Common myeloid progenitor, CD34-positive (primary cell): ENCODE measurements around the gene BCAS1.

Experiments used
- CTCF ChIA-PET: fragments of 350-600 bp; sonication (Branson Sonifier 250); formaldehyde crosslinking; loops from one replicate; lab custom pipeline; 2021; ENCODE audit warnings: antibody characterized with exemption; lab: Charles Lee
- POLR2A ChIA-PET: fragments of 350-600 bp; sonication (Branson Sonifier 250); formaldehyde crosslinking; loops from one replicate; lab custom pipeline; 2021; ENCODE audit warnings: antibody characterized with exemption; lab: Charles Lee
- DNase-seq, 3 donors: peaks; one replicate each; pipeline versions ENCODE4 v3.0.0 to v3.0.0-alpha.2; 2013
- H3K27ac ChIP-seq, 2 experiments: 1 replicate in 1 of 2; 2 replicates in 1 of 2; pipeline ENCODE4 v1.7.0; 2013; ENCODE audit warnings: inconsistent platforms in 2 of 2, low read length in 2 of 2, mild to moderate bottlenecking in 2 of 2, low read depth in 1 of 2, moderate library complexity in 1 of 2; ENCODE audit not compliant: severe bottlenecking in 2 of 2, insufficient read depth in 1 of 2, poor library complexity in 1 of 2
- H3K27me3 ChIP-seq, 5 experiments: replicated peaks in 2 of 5; 1 replicate in 3 of 5; 2 replicates in 2 of 5; pipeline versions ENCODE4 v1.6.1 to v1.7.0; 2013; ENCODE audit warnings: low read length in 4 of 5, mild to moderate bottlenecking in 2 of 5, moderate library complexity in 2 of 5, inconsistent platforms in 1 of 5; ENCODE audit not compliant: insufficient read depth in 5 of 5, control insufficient read depth in 4 of 5
- H3K36me3 ChIP-seq, 4 experiments: 1 replicate in 2 of 4; 2 replicates in 2 of 4; pipeline versions ENCODE4 v1.6.1 to v1.7.0; 2013; ENCODE audit warnings: low read length in 3 of 4, control low read depth in 1 of 4, mild to moderate bottlenecking in 1 of 4; ENCODE audit not compliant: control insufficient read depth in 4 of 4, insufficient read depth in 4 of 4
- H3K4me1 ChIP-seq, 4 experiments: 1 replicate in 3 of 4; 2 replicates in 1 of 4; pipeline versions ENCODE4 v1.6.1 to v1.7.1; 2013; ENCODE audit warnings: low read length in 3 of 4, mild to moderate bottlenecking in 3 of 4, control low read depth in 1 of 4, inconsistent platforms in 1 of 4, moderate library complexity in 1 of 4; ENCODE audit not compliant: control insufficient read depth in 4 of 4, insufficient read depth in 4 of 4; ENCODE audit errors: control extremely low read depth in 1 of 4
- H3K4me3 ChIP-seq, 7 experiments: 1 replicate in 4 of 7; 2 replicates in 3 of 7; pipeline versions ENCODE4 v1.5.1 to v1.7.0; 2013; ENCODE audit warnings: mild to moderate bottlenecking in 7 of 7, low read length in 6 of 7, moderate library complexity in 6 of 7, inconsistent platforms in 2 of 7, low read depth in 2 of 7, control low read depth in 1 of 7; ENCODE audit not compliant: insufficient read depth in 4 of 7, control insufficient read depth in 1 of 7; ENCODE audit errors: extremely low read depth in 1 of 7
- H3K9me3 ChIP-seq, 5 experiments: 1 replicate in 4 of 5; 2 replicates in 1 of 5; pipeline versions ENCODE4 v1.6.1 to v1.7.1; 2013; ENCODE audit warnings: low read length in 4 of 5, mild to moderate bottlenecking in 2 of 5, inconsistent platforms in 1 of 5, low read depth in 1 of 5, moderate library complexity in 1 of 5; ENCODE audit not compliant: control insufficient read depth in 4 of 5, insufficient read depth in 2 of 5; ENCODE audit errors: control extremely low read depth in 1 of 5
- WGBS: methylation state at CpG from one replicate; pipeline ENCODE4 v1.1.5; 2013; ENCODE audit not compliant: insufficient coverage; 5-methylcytosine and 5-hydroxymethylcytosine counted together

The BCAS1 gene

GRCh38 chr20:53950578-53950977 lies 119.8 kb downstream of the BCAS1 start:
- H3K36me3 ChIP-seq, result no peaks in the 10 kb centered on the region
- H3K4me1 ChIP-seq, result peaks cover 6 to 25% (median 20%) of the 10 kb centered on the region in 4 experiments
- no peak overlapping the region for H3K4me3 ChIP-seq
- H3K9me3 ChIP-seq, result peaks cover 0 to 12% (median 3%) of the 10 kb centered on the region in 5 experiments
- H3K27me3 ChIP-seq, result no peaks in the 10 kb centered on the region
- H3K27ac ChIP-seq, result no peak overlapping the region
- POLR2A ChIA-PET, result no interaction called here
- no peak for DNase-seq
- CTCF ChIA-PET, result interaction anchor here (1.1 to 2.7 kb wide), 3 partner anchors 8 to 112 kb away, joined by 4 to 8 read pairs (median 8); no protein-coding TSS in a partner anchor
- WGBS, result 100% methylated on average over 2 of the region's 3 CpGs

- Histone ChIP-seq H3K4me3 (no peak overlapping the region), H3K36me3 (no peaks in the 10 kb centered on the region), H3K27me3 (no peaks in the 10 kb centered on the region), H3K4me1 (peaks cover 6 to 25% (median 20%) of the 10 kb centered on the region in 4 experiments), H3K9me3 (peaks cover 0 to 12% (median 3%) of the 10 kb centered on the region in 5 experiments), H3K27ac (no peak overlapping the region)
- 72% methylated on average over 6 of the region's 7 CpGs for WGBS
- ChIA-PET POLR2A (no interaction called here), CTCF (interaction anchor here (0.7 to 2.7 kb wide), 6 partner anchors 9 to 370 kb away, joined by 3 to 8 read pairs (median 4); no protein-coding TSS in a partner anchor)
- DNase-seq, result no peak
Measured at GRCh38 chr20:53950031-53950430, 120.4 kb downstream of the BCAS1 start.

- WGBS, result 2% methylated on average over 10 of the region's 10 CpGs
- no peaks in the 10 kb centered on the region for H3K27me3 ChIP-seq
- peak; percentile 86 to 94 (median 91) for DNase-seq
- H3K4me3 ChIP-seq, result peak overlapping the region in 3 of 7 experiments; percentile 3 to 60 (median 8)
- peaks cover 0 to 12% (median 3%) of the 10 kb centered on the region in 5 experiments for H3K9me3 ChIP-seq
- no peaks in the 10 kb centered on the region for H3K36me3 ChIP-seq
- peaks cover 6 to 25% (median 20%) of the 10 kb centered on the region in 4 experiments for H3K4me1 ChIP-seq
- H3K27ac ChIP-seq, result no peak overlapping the region
- POLR2A ChIA-PET, result no interaction called here
- CTCF ChIA-PET, result interaction anchor here (0.7 to 2.7 kb wide), 6 partner anchors 9 to 370 kb away, joined by 3 to 8 read pairs (median 4); no protein-coding TSS in a partner anchor
Measured at GRCh38 chr20:53949319-53949839, 121.0 kb downstream of the BCAS1 start.

GRCh38 chr20:53948383-53949318 lies 121.7 kb downstream of the BCAS1 start:
- CTCF ChIA-PET, result interaction anchor here (0.8 to 2.7 kb wide), 5 partner anchors 8 to 114 kb away, joined by 3 to 8 read pairs (median 5); no protein-coding TSS in a partner anchor
- POLR2A ChIA-PET, result no interaction called here
- peaks cover 6 to 29% (median 23%) of the 10 kb centered on the region in 4 experiments for H3K4me1 ChIP-seq
- H3K27ac ChIP-seq, result no peak overlapping the region
- WGBS, result 95% methylated on average over 4 of the region's 11 CpGs
- no peaks in the 10 kb centered on the region for H3K27me3 ChIP-seq
- peaks cover 0 to 12% (median 3%) of the 10 kb centered on the region in 5 experiments for H3K9me3 ChIP-seq
- peak overlapping the region in 2 of 7 experiments; percentile 8 to 60 for H3K4me3 ChIP-seq
- no peaks in the 10 kb centered on the region for H3K36me3 ChIP-seq
- no peak for DNase-seq

- ChIA-PET POLR2A (no interaction called here), CTCF (interaction anchor here (0.8 kb wide), 1 partner anchor 9 kb away, joined by 4 read pairs; no protein-coding TSS in a partner anchor)
- peaks cover 6 to 36% (median 24%) of the 10 kb centered on the region in 4 experiments for H3K4me1 ChIP-seq
- peaks cover 0 to 5% (median 0%) of the 10 kb centered on the region in 5 experiments for H3K9me3 ChIP-seq
- H3K36me3 ChIP-seq, result no peaks in the 10 kb centered on the region
- H3K27ac ChIP-seq, result no peak overlapping the region
- WGBS, result 88% methylated on average over 17 of the region's 17 CpGs
- no peaks in the 10 kb centered on the region for H3K27me3 ChIP-seq
- no peak for DNase-seq
- no peak overlapping the region for H3K4me3 ChIP-seq
Measured at GRCh38 chr20:53947501-53948195, 122.7 kb downstream of the BCAS1 start.

GRCh38 chr20:53946106-53946505 lies 124.3 kb downstream of the BCAS1 start:
- Histone ChIP-seq H3K4me1 (peaks cover 15 to 52% (median 38%) of the 10 kb centered on the region in 4 experiments), H3K9me3 (no peaks in the 10 kb centered on the region), H3K36me3 (no peaks in the 10 kb centered on the region), H3K4me3 (no peak overlapping the region), H3K27me3 (no peaks in the 10 kb centered on the region), H3K27ac (no peak overlapping the region)
- no peak for DNase-seq
- 88% methylated on average over 3 of the region's 4 CpGs for WGBS
- ChIA-PET POLR2A (no interaction called here), CTCF (no interaction called here)
